ENCODE measurements around the gene METTL13. TPM values are rescaled to one million over a fixed set of nuclear protein-coding genes. Genes with fewer than 3 reads are reported as not detected.

The METTL13 gene
- total RNA-seq, 4 donors from 2014 or later, result 19.2 to 38.0 (median 28.3) TPM

- Histone ChIP-seq H3K4me3 (no peak overlapping the region), H3K36me3 (no peaks in the 10 kb centered on the region), H3K4me1 (peaks cover 0 to 2% (median 0%) of the 10 kb centered on the region in 4 donors), H3K27me3 (no peaks in the 10 kb centered on the region), H3K9me3 (no peaks in the 10 kb centered on the region), H3K27ac (no peak overlapping the region)
- no peak for DNase-seq
- TF ChIP-seq, protein P1, sequence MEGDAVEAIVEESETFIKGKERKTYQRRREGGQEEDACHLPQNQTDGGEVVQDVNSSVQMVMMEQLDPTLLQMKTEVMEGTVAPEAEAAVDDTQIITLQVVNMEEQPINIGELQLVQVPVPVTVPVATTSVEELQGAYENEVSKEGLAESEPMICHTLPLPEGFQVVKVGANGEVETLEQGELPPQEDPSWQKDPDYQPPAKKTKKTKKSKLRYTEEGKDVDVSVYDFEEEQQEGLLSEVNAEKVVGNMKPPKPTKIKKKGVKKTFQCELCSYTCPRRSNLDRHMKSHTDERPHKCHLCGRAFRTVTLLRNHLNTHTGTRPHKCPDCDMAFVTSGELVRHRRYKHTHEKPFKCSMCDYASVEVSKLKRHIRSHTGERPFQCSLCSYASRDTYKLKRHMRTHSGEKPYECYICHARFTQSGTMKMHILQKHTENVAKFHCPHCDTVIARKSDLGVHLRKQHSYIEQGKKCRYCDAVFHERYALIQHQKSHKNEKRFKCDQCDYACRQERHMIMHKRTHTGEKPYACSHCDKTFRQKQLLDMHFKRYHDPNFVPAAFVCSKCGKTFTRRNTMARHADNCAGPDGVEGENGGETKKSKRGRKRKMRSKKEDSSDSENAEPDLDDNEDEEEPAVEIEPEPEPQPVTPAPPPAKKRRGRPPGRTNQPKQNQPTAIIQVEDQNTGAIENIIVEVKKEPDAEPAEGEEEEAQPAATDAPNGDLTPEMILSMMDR (IDR thresholded peaks at IDR 0.05), result no peak
- TF ChIP-seq POLR2A (IDR thresholded peaks at IDR 0.05), result no peak
Measured at GRCh38 chr1:171748651-171749050, 32.8 kb upstream of the METTL13 start.

GRCh38 chr1:171751221-171751620 lies 30.2 kb upstream of the METTL13 start:
- Histone ChIP-seq H3K9me3 (no peaks in the 10 kb centered on the region), H3K4me1 (no peaks in the 10 kb centered on the region), H3K36me3 (no peaks in the 10 kb centered on the region), H3K27ac (no peak overlapping the region), H3K27me3 (no peaks in the 10 kb centered on the region), H3K4me3 (no peak overlapping the region)
- no peak for TF ChIP-seq POLR2A (IDR thresholded peaks at IDR 0.05)
- TF ChIP-seq, protein P1 (IDR thresholded peaks at IDR 0.05), result no peak
- no peak for DNase-seq

- TF ChIP-seq, protein P1 (IDR thresholded peaks at IDR 0.05), result no peak
- no peak for TF ChIP-seq POLR2A (IDR thresholded peaks at IDR 0.05)
Measured at GRCh38 chr1:171753182-171753581, 28.3 kb upstream of the METTL13 start.

GRCh38 chr1:171753685-171754352 lies 27.6 kb upstream of the METTL13 start:
- no peak overlapping the region for H3K27ac ChIP-seq

More at GRCh38 chr1:171753182-171753581, 28.3 kb upstream of the METTL13 start:
- Histone ChIP-seq H3K27me3 (no peaks in the 10 kb centered on the region), H3K27ac (no peak overlapping the region), H3K4me1 (no peaks in the 10 kb centered on the region), H3K36me3 (no peaks in the 10 kb centered on the region), H3K4me3 (no peak overlapping the region), H3K9me3 (no peaks in the 10 kb centered on the region)
- DNase-seq, result no peak

GRCh38 chr1:171754353-171754705 lies 27.1 kb upstream of the METTL13 start:
- Histone ChIP-seq H3K9me3 (no peaks in the 10 kb centered on the region), H3K36me3 (no peaks in the 10 kb centered on the region), H3K4me1 (no peaks in the 10 kb centered on the region), H3K4me3 (no peak overlapping the region), H3K27ac (no peak overlapping the region), H3K27me3 (no peaks in the 10 kb centered on the region)
- TF ChIP-seq POLR2A (IDR thresholded peaks at IDR 0.05), result no peak
- TF ChIP-seq, protein P1 (IDR thresholded peaks at IDR 0.05), result no peak
- no peak for DNase-seq

More at GRCh38 chr1:171753685-171754352, 27.6 kb upstream of the METTL13 start:
- Histone ChIP-seq H3K4me3 (no peak overlapping the region), H3K9me3 (no peaks in the 10 kb centered on the region), H3K4me1 (no peaks in the 10 kb centered on the region), H3K36me3 (no peaks in the 10 kb centered on the region), H3K27me3 (no peaks in the 10 kb centered on the region)
- DNase-seq, result no peak
- TF ChIP-seq, protein P1 (IDR thresholded peaks at IDR 0.05), result no peak
- no peak for TF ChIP-seq POLR2A (IDR thresholded peaks at IDR 0.05)

All from Peyer's patch (tissue), 4 donors.